HG03066 (cell line): ENCODE results near the gene SLC38A3.
"Not testable (repeated sequence)": the region's sequence is repeated elsewhere in the genome, so short reads cannot be mapped to it uniquely, and the experiment has no call there.

Source experiments
- ATAC-seq: cut with Tn5 transposase; IDR thresholded peaks from one replicate; pipeline ENCODE4 v1.9.1; 2021; ENCODE audit warnings: low read depth; ENCODE audit not compliant: unreplicated experiment

SLC38A3 gene

DNA sequence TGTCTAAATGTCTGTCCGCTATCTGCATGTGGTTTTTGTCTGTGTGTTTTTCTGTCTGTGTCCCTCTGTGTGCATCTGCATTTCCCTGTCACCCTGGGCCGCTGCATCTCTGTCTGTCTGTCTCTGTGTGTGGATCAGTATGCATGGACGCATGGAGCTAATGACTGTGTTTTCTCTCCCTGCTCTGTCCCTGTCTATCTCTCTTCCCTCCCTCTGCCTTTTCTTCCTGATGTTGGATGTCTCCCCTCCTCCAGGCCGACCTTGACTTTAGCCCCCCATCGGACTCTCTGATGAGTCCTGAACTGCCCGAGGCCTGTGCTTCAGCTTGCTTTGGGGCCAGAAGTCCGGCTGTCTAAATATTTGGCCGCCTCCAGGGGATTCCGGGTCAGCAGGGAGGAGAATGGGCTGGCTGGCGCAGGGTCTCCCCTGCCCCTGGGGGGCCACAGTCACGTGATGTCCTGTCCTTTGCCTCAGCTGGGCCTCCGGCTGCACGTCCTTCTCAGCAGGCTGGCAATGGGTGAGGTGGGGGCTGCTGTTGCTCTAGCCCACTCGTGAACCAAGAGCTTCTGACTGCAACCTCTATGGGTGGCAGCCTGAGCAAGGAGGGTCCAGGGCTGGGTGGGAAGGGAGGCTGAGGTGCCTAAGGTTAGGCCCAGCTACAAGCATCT, 3.7 kb downstream of the SLC38A3 start:
- no peak for ATAC-seq

DNA sequence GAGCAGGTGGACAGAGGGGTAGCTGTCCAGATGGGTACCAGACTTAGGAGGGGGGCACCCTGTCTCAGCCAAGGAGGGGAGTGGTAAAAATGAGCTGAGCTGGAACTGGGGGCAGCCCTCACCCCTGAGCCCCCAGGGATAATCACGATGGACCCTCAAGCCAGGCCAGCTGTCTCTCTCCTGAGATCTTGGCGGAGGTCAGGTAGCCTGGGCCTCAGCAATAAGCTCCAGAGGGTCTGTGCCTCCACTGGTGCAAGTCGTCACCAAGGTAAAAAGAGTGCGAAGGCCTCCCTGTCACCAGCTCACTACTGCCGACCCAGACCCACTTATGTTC, 5.1 kb downstream of the SLC38A3 start:
- ATAC-seq: no peak

DNA sequence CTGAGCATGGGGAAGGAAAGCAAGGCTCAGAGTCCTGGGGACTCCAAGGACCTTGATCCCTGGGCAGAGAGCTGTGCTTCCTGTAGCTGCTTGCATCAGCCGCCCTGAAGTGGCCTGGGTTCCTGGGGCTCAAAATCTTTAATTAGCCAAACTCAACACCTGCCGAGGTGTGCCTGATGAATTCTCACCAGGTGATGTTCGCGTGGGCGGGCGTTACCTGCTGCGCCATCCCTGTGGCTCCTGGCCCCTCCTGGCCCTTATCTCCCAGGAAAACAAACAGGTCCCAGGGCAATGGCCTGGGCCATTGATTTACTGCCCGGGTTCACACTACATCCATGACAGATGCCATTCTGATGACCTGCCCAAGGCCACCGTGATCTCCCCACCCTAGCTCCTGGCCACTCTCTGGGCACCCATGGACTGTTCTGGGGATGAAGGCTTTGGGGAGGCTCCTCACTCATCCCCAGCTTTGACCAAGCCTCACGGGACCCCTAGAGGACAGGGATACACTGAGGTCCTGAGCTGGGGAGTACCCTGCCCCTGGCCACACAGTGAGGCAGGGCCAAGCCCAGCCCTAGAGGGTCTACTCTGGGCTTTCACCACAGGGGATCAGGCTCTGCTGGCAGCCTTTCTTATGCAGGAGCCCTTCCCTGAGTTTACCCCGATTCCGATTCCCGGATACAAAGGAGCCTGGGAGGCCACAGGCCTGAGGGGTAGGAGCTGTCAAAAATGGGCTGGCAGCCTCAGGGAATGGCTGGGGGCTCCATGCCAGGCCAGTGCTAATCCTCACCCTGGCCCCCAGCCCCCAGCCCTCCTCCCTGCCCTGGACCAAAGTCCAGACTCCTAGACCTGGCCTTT, 5.7 kb downstream of the SLC38A3 start:
- ATAC-seq: no peak

DNA sequence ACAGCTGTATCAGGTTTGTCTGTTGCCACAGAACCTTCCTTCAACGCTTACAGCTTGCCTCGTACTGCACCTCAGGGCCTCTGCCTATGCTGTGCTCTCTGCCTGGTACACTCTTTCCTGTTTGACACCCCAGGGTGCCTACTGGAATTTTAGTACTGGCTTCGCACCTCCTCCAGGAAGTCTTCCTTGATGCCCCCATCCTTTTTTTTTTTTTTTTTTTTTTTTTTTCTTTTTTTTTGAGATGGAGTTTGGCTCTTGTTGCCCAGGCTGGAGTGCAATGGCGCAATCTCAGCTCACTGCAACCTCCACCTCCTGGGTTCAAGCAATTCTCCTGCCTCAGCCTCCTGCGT, 6.3 kb downstream of the SLC38A3 start:
- not testable (repeated sequence) for ATAC-seq

GRCh38 chr3:50211930-50212329, 6.9 kb downstream of the SLC38A3 start:
- ATAC-seq: no peak

DNA sequence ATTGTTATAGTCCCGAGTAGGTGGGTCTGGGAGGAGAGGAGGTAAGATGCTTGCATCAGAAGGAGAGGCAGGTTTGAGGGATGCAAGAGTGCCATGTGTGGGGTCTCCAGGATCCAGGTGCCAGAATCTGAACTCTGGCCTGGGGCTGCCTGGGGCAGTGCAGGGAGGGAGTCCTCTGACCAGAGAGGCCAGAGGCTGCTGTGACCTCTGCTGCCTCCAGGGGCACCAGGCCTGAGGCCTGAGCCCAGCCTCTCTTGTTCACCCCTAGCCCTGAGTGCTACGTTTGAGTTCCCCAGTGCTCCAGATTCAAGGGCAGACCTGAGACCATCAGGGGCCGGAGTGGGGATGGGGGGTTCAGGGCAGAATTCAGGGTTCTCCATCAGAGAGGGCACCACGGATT, 7.4 kb downstream of the SLC38A3 start:
- no peak for ATAC-seq

GRCh38 chr3:50212971-50213370, 7.9 kb downstream of the SLC38A3 start:
- ATAC-seq: no peak

- no peak for ATAC-seq
Measured at GRCh38 chr3:50213373-50213772, 8.3 kb downstream of the SLC38A3 start.

DNA sequence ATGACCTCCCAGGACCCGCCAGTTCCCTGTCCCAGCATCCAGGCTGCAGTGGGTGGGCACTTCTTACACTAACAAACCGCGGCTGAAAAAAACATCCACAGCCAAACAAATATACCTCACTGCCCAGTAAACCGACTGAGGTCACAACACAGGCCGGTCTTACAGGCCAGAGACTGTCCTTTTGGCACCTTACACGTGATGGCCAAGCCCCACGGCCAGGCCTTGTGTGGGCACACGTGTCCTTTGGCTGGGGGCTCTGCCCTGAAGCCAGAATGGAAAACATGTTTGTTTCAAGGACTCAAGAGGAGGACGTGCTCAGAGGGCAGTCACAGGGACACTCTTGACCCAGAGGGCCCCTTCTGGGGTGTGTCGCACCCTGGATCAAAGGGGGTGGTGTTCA, 9.8 kb downstream of the SLC38A3 start:
- no peak for ATAC-seq

DNA sequence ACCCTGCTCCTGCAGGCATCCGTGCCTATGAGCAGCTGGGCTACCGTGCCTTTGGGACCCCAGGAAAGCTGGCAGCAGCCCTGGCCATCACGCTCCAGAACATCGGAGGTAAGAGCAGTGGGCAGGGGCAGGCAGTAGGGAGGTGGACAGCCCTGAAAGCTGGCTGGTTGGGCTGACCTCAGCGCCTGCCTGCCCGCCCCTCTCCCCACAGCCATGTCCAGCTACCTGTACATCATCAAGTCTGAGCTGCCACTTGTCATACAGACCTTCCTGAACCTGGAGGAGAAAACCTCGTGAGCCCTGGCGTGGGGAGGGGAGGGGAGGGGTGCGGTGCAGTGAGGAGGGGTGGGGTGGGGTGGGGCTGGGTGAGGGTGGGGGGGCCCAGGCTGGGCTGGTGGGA, 10.5 kb downstream of the SLC38A3 start:
- no peak for ATAC-seq

DNA sequence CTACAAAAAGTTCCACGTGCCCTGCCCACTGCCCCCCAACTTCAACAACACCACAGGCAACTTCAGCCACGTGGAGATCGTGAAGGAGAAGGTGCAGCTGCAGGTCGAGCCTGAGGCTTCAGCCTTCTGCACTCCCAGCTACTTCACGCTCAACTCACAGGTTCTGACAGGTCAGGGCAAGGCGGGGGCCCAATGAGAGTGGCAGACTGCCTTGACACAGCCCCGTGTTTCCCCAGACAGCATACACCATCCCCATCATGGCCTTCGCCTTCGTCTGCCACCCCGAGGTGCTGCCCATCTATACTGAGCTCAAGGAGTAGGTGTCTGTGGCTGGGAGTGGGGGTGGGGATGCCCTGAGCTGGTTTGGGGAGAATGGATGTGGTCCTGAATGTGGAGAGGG, 12.6 kb downstream of the SLC38A3 start:
- no peak for ATAC-seq

DNA sequence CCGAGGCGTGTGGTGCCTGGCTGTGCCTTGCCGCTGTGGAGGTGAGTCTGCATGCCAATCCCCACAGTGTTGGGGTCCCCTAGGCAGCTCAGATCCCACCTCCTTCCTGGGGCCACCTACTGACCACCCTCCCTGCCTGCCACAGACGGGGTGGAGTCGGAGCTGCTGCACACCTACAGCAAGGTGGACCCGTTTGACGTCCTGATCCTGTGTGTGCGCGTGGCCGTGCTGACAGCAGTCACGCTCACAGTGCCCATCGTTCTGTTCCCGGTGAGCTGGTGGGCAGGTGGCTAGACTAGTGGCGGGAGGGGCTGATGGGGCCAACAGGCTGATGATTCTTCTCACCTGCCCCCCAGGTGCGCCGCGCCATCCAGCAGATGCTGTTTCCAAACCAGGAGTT, 13.4 kb downstream of the SLC38A3 start:
- no peak for ATAC-seq

DNA sequence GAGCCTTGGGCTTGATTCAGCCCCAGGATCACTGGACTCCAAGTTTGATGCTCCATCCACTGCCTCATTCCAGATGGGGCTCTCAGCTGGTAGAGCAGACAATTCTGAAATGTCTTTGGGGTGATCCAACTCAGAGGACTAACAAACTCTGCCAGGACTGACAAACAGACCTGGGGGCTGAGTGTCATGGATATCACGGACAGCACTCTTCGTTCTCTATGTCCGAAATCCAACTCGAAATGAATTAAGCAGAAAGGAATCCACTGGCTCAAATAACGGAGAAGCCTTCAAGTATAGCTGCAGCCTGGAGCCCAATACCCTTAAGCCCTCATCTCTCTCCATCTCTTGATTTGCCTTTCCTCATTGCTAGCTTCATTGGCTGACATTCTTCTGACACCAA, 14.2 kb downstream of the SLC38A3 start:
- no peak for ATAC-seq

- no peak for ATAC-seq
Measured at GRCh38 chr3:50220109-50220508, 15.0 kb downstream of the SLC38A3 start.

DNA sequence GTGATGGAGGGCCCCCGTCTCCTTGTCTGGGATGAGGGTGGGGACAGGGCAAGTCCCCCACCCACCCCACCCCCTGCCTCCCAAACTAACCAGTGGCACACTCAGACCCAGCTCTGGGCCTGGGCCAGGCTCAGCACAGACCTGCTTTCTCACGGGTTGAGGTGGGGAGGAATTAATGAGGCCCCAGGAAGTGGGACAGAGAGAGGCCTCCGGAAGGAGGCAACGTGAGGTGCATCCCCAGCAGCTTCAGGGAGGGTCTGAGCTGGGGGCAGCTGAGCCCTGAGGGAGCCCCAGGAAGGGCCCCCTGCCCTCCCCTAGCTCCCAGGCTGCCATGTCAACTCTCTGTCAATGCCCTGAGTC, 16.0 kb downstream of the SLC38A3 start:
- ATAC-seq: no peak

GRCh38 chr3:50221411-50222168, 16.5 kb downstream of the SLC38A3 start:
- no peak for ATAC-seq

DNA sequence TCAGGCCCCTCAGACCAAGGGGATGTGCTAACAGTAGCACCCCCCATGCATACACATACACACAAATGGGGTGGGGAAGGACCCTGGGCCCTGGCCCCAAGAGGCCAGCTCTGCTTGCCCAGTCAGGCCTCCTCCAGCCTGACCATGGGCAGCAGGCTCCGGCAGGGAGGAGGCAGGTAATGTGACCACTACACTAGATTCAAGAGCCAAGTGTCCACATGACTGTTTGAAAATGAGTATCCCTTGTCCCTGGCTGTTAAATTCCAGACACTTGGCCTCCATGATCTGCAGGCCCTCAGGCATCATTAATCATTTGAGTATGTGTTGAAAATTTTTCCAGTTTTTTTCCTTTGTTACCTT, 17.1 kb downstream of the SLC38A3 start:
- ATAC-seq: no peak

- ATAC-seq: no peak
Measured at GRCh38 chr3:50224639-50225038, 19.6 kb downstream of the SLC38A3 start.

GRCh38 chr3:50226888-50227389, 21.9 kb downstream of the SLC38A3 start:
- ATAC-seq: peak; percentile 7

DNA sequence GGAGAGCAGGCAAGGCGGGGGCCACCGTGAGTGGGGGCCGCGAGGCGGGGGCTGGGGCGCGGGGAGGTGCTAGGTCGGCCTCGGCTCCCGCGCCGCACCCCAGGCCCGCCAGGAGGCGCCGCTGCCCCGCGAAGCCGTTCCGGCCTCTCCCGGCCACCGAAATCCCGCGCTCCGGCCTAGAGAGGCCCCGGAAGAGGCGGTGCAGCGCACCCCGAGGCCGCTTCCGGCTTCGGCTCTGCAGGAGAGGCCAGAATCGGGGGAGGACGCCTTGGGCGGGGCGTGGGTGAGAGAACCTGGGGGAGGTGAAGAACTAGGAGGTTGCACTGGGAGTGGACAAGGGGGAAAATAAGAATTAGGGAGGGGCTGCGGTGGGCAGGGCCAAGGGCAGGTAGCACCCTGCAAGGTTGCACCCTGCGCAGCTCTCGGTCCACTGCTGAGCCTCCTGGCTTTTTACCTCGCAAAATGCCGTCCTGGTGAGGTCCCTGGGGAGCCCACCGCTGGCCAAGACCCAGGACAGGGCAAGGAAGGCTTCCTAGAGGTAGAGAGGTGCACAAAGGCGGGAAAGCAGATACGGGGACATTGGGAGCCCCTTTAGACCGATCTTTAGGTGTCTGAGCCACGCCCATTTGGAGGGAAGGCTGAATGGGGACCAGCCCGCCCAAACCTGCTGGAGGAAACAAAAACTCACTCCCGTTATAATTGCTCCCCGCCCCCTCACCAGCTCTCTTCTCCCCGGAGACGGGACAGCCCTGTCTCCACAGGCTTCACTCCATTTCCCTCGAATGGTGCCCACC, 22.5 kb downstream of the SLC38A3 start:
- ATAC-seq: peak; percentile 84
